Measurements from ENCODE around the gene CUX1.

The CUX1 gene

GRCh38 chr7:102089175-102090098, 272.0 kb downstream of the CUX1 start:
- in situ Hi-C loops (cut with MboI; ENCODE audit: low pct_unique_long_range_greater_than_20kb, low sequenced_read_pairs): no loop called here
- DNase-seq: no peak

- in situ Hi-C loops (cut with MboI; ENCODE audit: low pct_unique_long_range_greater_than_20kb, low sequenced_read_pairs): no loop called here
- DNase-seq: no peak
Measured at GRCh38 chr7:102093599-102094315, 276.3 kb downstream of the CUX1 start.

GRCh38 chr7:102094316-102094650, 276.9 kb downstream of the CUX1 start:
- in situ Hi-C loops (cut with MboI; ENCODE audit: low pct_unique_long_range_greater_than_20kb, low sequenced_read_pairs): no loop called here
- DNase-seq: no peak

- in situ Hi-C loops (cut with MboI; ENCODE audit: low pct_unique_long_range_greater_than_20kb, low sequenced_read_pairs): no loop called here
- no peak for DNase-seq
Measured at GRCh38 chr7:102095321-102096011, 278.0 kb downstream of the CUX1 start.

GRCh38 chr7:102096012-102096332, 278.5 kb downstream of the CUX1 start:
- in situ Hi-C loops (cut with MboI; ENCODE audit: low pct_unique_long_range_greater_than_20kb, low sequenced_read_pairs): no loop called here
- no peak for DNase-seq

- in situ Hi-C loops (cut with MboI; ENCODE audit: low pct_unique_long_range_greater_than_20kb, low sequenced_read_pairs): no loop called here
- DNase-seq: no peak
Measured at GRCh38 chr7:102096706-102097427, 279.4 kb downstream of the CUX1 start.

GRCh38 chr7:102097601-102098161, 280.3 kb downstream of the CUX1 start:
- in situ Hi-C loops (cut with MboI; ENCODE audit: low pct_unique_long_range_greater_than_20kb, low sequenced_read_pairs): no loop called here
- no peak for DNase-seq

- in situ Hi-C loops (cut with MboI; ENCODE audit: low pct_unique_long_range_greater_than_20kb, low sequenced_read_pairs): no loop called here
- DNase-seq: no peak
Measured at GRCh38 chr7:102098986-102099385, 281.6 kb downstream of the CUX1 start.

GRCh38 chr7:102099474-102099873, 282.0 kb downstream of the CUX1 start:
- in situ Hi-C loops (cut with MboI; ENCODE audit: low pct_unique_long_range_greater_than_20kb, low sequenced_read_pairs): no loop called here
- no peak for DNase-seq

GRCh38 chr7:102101111-102101551, 283.7 kb downstream of the CUX1 start:
- in situ Hi-C loops (cut with MboI; ENCODE audit: low pct_unique_long_range_greater_than_20kb, low sequenced_read_pairs): no loop called here
- DNase-seq: no peak

- DNase-seq: no peak
- in situ Hi-C loops (cut with MboI; ENCODE audit: low pct_unique_long_range_greater_than_20kb, low sequenced_read_pairs): no loop called here
Measured at GRCh38 chr7:102101926-102102325, 284.5 kb downstream of the CUX1 start.

GRCh38 chr7:102103027-102103372, 285.6 kb downstream of the CUX1 start:
- no peak for DNase-seq
- in situ Hi-C loops (cut with MboI; ENCODE audit: low pct_unique_long_range_greater_than_20kb, low sequenced_read_pairs): no loop called here

GRCh38 chr7:102104245-102104644, 286.8 kb downstream of the CUX1 start:
- in situ Hi-C loops (cut with MboI; ENCODE audit: low pct_unique_long_range_greater_than_20kb, low sequenced_read_pairs): no loop called here
- no peak for DNase-seq

- in situ Hi-C loops (cut with MboI; ENCODE audit: low pct_unique_long_range_greater_than_20kb, low sequenced_read_pairs): no loop called here
- no peak for DNase-seq
Measured at GRCh38 chr7:102106625-102107024, 289.2 kb downstream of the CUX1 start.

- DNase-seq: no peak
- in situ Hi-C loops (cut with MboI; ENCODE audit: low pct_unique_long_range_greater_than_20kb, low sequenced_read_pairs): no loop called here
Measured at GRCh38 chr7:102107474-102108104, 290.2 kb downstream of the CUX1 start.

- in situ Hi-C loops (cut with MboI; ENCODE audit: low pct_unique_long_range_greater_than_20kb, low sequenced_read_pairs): no loop called here
- DNase-seq: no peak
Measured at GRCh38 chr7:102111061-102112041, 293.9 kb downstream of the CUX1 start.

GRCh38 chr7:102115181-102115580, 297.8 kb downstream of the CUX1 start:
- in situ Hi-C loops (cut with MboI; ENCODE audit: low pct_unique_long_range_greater_than_20kb, low sequenced_read_pairs): no loop called here
- DNase-seq: no peak

GRCh38 chr7:102115931-102116330, 298.5 kb downstream of the CUX1 start:
- no peak for DNase-seq
- in situ Hi-C loops (cut with MboI; ENCODE audit: low pct_unique_long_range_greater_than_20kb, low sequenced_read_pairs): no loop called here
